22Rv1 (cell line): ENCODE results near the gene STARD9.
A peak's percentile ranks its signal among the peaks of the same experiment; 100 is the strongest.

Source experiments
- H3K27ac ChIP-seq: fragments of 450-650 bp; 2 replicates; pipeline ENCODE4 v1.5.1; 2017
- ZFX ChIP-seq: fragments of 450-650 bp; IDR thresholded peaks from 2 replicates; pipeline ENCODE4 v1.6.1; 2017; ENCODE audit warnings: antibody characterized with exemption, borderline replicate concordance
- TF ChIP-seq, protein P1 (sequence below): fragments of 450-650 bp; IDR thresholded peaks from 2 replicates; pipeline ENCODE4 v1.5.1; 2017; ENCODE audit warnings: mild to moderate bottlenecking

The STARD9 gene

GRCh38 chr15:42621996-42622925 is 46.9 kb downstream of the STARD9 start:
- TF ChIP-seq, protein P1, sequence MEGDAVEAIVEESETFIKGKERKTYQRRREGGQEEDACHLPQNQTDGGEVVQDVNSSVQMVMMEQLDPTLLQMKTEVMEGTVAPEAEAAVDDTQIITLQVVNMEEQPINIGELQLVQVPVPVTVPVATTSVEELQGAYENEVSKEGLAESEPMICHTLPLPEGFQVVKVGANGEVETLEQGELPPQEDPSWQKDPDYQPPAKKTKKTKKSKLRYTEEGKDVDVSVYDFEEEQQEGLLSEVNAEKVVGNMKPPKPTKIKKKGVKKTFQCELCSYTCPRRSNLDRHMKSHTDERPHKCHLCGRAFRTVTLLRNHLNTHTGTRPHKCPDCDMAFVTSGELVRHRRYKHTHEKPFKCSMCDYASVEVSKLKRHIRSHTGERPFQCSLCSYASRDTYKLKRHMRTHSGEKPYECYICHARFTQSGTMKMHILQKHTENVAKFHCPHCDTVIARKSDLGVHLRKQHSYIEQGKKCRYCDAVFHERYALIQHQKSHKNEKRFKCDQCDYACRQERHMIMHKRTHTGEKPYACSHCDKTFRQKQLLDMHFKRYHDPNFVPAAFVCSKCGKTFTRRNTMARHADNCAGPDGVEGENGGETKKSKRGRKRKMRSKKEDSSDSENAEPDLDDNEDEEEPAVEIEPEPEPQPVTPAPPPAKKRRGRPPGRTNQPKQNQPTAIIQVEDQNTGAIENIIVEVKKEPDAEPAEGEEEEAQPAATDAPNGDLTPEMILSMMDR = no peak
- H3K27ac ChIP-seq = no peak overlapping the region

DNA sequence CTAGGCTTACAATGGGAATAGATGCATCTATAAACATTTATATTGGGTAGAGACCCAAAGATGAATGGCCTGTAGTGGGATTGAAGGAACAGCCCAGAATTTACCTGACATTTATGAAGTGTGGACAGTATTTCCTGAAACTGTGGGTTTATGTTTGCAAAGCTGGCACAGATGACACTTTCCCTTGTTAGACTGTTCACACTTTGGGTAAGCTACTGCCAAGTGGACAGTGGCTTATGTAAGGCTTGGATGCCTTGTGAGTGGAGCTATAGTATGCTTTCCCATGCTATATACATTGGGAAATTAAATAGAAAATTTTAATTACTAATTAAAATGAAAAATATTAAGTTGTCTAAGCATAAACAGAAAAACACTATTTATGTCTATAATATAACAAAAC is 48.5 kb downstream of the STARD9 start:
- no peak for TF ChIP-seq ZFX
- TF ChIP-seq, protein P1 = no peak
- no peak overlapping the region for H3K27ac ChIP-seq

GRCh38 chr15:42627485-42627884 is 52.1 kb downstream of the STARD9 start:
- TF ChIP-seq, protein P1 = no peak
- TF ChIP-seq ZFX = no peak

GRCh38 chr15:42628761-42629160 is 53.4 kb downstream of the STARD9 start:
- TF ChIP-seq, protein P1 = no peak
- no peak for TF ChIP-seq ZFX
- H3K27ac ChIP-seq = no peak overlapping the region

More at GRCh38 chr15:42627485-42627884, 52.1 kb downstream of the STARD9 start:
- H3K27ac ChIP-seq = no peak overlapping the region

- no peak overlapping the region for H3K27ac ChIP-seq
- TF ChIP-seq ZFX = no peak
- TF ChIP-seq, protein P1 = no peak
These were observed 56.8 kb downstream of the STARD9 start for GRCh38 chr15:42632105-42632675.

GRCh38 chr15:42640109-42640508 is 64.7 kb downstream of the STARD9 start:
- no peak overlapping the region for H3K27ac ChIP-seq
- TF ChIP-seq, protein P1 = no peak
- TF ChIP-seq ZFX = no peak

DNA sequence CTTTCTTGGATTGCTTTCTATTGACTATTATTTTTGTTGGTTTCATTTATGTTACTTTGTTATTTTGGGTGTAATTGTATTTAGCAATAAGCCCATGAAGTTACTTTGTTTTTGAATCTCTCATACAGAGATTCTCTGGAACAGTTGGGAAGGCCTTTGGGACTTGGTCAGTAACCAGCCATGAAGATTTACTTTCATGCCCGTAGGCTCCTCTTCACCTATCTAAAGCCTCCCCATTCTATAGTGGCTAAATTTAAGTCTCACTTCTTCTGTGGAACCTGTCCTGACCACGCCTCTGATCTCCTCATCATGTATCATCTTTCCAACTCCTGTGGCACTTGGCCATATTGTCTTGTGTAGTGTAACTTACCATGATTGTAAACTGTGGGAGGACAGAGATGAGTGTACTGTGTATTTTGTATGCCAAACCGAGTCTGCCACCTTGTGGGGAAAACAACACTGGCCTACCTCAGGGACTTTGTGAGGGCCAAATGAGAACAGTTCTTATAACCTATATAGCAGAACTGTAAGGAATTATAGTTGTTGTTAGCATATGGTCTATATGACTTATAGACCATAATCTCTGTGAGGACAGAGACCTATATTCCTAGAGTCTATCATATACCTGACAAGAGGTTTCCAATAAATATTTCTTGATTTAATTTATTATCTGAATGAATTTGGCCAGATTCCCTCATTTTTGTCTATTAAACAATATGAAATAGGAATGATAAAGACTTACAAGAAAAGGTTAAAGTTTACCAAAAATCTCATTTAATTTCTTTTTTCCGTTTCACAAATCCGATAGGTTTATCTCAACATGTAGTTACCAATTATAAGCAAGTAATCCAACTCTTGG is 75.0 kb downstream of the STARD9 start:
- no peak overlapping the region for H3K27ac ChIP-seq
- TF ChIP-seq, protein P1 = peak; percentile 88
- no peak for TF ChIP-seq ZFX
